NCI-H2196 (cell line): ENCODE results near the gene MBP.
"Not testable (repeated sequence)": the region's sequence is repeated elsewhere in the genome, so short reads cannot be mapped to it uniquely, and the experiment has no call there.

Source experiments
- DNase-seq: peaks from one replicate; lab custom pipeline; 2025; ENCODE audit not compliant: unreplicated experiment; lab: John Stamatoyannopoulos, UW

MBP gene

GRCh38 chr18:76958692-76959341 lies 173.8 kb downstream of the MBP start:
- DNase-seq: peak; percentile 58

DNA sequence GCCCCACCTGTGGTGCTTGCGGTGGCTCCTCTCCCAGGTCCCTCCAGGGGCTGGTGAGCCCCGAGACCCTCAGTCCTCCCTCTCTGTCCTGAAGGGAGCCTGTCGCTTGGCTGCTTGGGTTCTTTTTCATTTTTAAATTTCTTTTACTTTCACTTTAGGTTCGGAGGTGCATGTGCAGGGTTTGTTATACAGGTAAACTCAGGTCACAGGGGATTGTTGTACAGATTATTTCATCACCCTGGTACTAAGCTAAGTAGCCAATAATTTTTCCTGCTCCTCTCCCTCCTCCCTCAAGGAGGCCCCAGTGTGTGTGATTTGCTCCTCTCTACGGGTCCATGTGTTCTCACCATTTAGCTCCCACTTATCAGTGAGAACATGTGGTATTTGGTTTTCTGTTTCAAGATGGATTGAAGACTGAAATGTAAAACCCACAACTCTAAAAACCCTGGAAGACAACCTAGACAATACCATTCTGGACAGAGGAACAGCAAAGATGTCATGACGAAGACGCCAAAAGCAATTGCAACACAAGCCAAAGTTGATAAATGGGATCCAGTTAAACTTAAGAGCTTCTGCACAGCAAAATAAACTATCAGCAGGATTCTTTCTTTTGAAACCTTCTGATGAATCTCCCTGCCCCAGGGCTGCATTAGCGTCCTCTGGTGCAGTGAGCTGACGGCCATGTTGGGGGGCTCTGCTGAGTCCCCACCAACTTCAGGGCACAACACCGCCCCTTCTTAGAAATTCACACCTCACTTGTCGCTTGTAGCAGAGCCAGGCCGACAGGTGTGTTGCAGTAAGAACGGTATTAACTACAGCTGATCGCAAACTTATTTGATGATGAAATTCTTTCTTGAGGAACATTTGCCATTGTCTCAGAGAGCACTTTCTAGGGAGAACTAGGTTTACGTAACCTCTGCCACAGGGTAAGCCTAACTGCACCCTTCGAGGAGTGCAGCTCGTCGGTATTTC lies 174.9 kb downstream of the MBP start:
- no peak for DNase-seq

- no peak for DNase-seq
These were observed 175.9 kb downstream of the MBP start for GRCh38 chr18:76956648-76957047.

DNA sequence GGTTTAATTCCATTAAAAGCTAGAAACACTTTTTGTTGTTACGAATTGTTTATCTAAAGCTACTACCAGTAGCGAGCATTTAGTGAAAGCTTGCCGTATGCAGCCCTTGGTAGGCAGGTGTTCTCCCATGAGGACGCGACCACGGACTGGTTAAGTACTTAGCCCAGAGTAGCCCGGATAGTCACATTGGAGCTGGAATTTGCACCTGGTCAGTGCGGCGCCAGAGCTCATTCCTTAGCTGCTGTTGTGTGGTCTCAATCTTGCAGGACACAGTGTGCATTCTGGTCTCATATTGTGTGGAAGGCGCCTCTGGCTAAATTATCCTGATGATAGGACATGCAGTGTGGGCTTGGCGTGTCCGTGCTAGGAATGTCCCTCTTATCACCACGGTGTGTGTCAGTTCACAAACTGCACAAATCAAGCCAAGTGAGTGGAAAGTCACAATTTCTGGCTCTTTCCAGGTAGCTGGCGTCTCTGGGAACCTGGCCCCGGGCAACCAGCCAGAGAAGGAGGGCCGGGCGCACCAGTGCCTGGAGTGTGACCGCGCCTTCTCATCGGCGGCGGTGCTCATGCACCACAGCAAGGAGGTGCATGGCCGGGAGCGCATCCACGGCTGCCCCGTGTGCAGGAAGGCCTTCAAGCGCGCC lies 176.9 kb downstream of the MBP start:
- no peak for DNase-seq

- DNase-seq: peak; percentile 78
These were observed 178.9 kb downstream of the MBP start for GRCh38 chr18:76953583-76954233.

DNA sequence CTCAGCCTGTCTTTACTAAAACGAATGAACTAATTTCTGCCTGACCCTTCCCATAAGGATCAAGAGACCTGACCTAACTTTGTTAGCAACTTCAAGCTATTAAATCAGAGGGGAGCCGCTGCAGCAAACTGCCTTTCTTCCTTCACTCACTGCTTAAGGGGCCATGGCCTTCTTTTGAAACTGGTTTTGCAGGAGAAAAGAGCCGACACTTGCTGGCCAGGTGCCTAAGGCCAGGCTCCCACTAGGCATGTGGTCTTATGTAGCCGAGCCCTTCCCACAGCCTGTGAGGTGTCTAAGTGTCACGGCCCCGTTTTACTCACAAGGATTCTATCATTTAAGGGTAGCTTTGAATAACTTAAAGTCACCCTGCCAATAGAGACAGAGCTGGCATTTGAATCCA lies 179.4 kb downstream of the MBP start:
- DNase-seq: peak; percentile 59

DNA sequence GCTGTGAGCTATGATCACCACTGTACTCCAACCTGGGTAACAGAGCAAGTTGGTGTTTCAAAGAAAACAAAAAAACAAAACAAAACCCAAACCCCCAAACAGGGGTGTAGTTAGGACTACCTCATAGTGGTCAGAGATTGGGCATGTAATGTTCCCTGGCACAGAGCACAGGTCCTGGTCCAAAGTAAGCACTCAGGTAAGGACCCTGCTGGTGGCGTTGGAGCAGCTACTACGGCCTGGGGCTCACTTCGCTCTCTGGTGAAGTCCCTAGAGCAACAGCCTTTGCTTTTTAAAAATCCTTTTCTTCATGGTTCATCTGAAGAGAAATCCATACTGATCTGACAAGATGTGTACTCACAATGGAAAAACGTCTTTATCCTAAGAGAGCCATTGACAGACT lies 179.8 kb downstream of the MBP start:
- no peak for DNase-seq

GRCh38 chr18:76951456-76952247 lies 180.9 kb downstream of the MBP start:
- no peak for DNase-seq

DNA sequence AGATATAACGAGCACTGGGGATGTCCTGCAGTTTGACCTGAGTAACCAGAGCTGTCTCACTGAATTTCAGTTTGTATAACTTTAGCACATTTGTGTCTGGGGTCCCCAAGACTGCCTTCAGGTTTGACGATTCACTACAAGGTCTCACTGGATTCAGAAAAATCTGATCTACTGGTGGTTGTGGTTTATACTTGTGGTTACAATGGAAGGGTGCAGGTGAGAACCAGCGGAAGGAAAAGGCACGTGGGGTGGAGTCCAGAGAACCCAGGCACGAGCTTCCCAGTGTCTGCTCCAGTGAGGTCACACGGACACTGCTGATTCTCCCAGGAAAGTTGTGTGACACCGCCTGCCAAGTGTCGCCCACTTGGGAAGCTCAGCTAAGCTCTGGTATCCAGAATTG lies 184.2 kb downstream of the MBP start:
- DNase-seq: no peak

DNA sequence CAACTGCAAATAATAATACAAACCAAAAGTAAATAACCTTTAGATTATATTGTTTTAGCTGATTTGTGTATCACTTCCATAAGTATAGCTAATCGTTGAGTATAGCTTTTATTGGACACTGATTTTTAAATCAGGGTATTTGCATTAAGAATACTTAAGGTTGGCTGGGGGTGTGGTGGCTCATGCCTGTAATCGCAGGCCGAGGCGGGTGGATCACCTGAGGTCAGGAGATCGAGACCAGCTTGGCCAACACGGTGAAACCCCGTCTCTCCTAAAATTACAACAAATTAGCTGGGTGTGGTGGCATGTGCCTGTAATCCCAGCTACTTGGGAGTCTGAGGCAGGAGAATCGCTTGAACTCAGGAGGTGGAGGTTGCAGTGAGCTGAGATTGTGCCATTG lies 188.2 kb downstream of the MBP start:
- DNase-seq: not testable (repeated sequence)

GRCh38 chr18:76943542-76944339 lies 188.8 kb downstream of the MBP start:
- no peak for DNase-seq

DNA sequence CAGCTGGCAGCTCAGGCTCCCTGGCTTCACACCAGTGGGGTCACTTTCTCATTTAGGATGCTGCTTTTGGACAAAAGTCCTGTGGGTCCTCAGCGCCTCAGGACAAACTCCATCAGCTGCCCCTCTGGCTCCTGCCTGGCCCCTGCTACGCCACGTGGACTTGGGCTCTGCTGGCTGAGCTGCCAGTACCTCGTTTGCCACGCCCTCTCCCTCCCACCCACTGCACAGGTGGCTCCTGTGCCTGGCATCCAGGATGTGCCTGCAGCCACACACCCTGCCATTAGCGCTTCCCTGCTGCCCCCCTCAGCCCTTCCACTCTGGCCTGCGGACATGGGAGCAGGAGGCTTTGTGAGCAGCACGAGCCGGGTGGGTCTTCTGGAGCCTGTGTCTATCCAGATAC lies 191.3 kb downstream of the MBP start:
- no peak for DNase-seq

- no peak for DNase-seq
These were observed 194.0 kb downstream of the MBP start for GRCh38 chr18:76938619-76939018.

DNA sequence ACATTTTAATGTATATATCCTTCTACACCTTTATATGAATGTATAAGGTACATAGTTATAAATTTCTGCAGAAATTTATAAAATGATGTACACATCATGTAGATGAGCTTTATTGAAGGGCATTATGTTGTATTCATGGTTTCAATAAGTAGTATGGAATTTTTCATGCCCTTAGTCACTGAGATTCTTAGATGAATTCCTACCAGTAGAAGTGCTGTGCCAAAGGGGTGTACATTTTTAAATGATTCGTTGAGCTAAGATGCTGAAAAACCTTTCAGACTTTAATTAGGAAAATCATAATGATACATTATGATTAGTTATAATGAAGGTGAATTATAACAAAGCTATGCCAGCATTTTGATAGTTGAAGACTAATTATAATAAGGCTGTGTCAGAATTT lies 195.0 kb downstream of the MBP start:
- no peak for DNase-seq

- no peak for DNase-seq
These were observed 195.7 kb downstream of the MBP start for GRCh38 chr18:76936877-76937276.

DNA sequence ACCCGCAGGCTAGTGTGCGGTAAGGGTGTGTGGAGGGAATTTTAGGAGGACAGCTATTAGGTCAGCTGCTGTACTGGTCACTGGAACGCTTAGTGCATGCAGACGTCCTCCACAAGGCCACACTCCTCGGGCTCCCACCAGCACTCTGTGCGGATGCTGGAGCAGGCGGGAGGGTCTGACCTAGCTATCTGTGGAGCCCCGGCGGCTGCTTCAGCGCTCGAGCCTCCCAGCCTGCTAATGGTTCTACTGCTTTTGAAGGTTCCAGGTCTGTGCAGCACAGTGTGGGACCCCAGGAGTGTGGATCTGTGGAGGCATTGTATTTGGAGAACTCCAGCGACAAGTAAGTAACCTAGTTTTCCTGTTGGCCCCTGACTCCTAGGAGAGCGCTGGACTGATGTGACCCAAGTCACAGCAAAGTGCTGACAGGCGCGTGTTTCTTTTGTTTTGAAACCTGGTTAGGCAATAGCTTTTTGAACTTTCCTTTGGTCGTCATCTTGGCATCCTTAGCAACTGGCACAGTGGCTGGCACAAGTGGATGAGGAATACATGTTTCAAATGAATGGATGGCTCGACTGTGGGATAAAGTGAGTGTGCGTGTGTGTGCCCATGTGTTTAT lies 196.8 kb downstream of the MBP start:
- DNase-seq: no peak

DNA sequence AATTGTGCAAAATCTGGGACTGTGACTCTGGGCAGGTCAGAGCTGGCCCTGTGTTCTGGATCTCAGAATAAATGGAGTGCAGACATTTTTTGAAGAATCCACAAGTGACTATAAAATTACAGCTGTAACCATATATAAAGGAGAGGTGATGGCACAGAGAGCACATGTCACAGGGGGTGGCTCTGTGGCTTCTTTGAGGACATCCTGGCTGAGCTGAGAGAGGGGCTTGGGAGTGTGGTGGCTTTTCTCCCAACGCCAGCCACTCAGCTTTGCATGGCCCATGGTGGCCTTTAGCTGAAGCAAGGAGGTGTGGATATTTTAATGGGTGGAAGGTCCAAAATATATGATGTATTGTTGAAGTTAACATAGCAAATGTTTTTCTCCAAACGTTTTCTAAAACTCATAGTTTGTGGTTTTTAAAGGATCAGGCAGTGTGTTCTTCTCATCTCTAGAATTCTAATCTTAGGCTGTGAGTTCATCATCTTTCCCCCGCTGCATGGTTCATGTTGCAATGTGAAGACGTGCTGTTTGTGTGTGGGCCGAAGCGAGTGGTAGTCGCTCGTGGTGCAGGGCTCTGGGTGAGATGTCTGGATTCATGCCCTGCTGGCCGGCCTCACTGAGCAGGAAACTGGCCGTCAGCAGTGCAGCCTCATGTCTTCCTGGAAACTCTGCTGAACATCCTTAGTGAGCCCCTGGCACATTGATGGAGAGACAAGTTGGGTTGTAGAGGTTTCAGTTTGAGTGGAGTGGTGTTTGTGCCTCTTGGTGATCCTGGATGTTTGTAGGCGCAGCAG lies 200.4 kb downstream of the MBP start:
- no peak for DNase-seq

- DNase-seq: no peak
These were observed 201.4 kb downstream of the MBP start for GRCh38 chr18:76931171-76931570.
